ENCODE measurements around the gene NAXD.
A peak's percentile ranks its signal among the peaks of the same experiment; 100 is the strongest.

The NAXD gene

DNA sequence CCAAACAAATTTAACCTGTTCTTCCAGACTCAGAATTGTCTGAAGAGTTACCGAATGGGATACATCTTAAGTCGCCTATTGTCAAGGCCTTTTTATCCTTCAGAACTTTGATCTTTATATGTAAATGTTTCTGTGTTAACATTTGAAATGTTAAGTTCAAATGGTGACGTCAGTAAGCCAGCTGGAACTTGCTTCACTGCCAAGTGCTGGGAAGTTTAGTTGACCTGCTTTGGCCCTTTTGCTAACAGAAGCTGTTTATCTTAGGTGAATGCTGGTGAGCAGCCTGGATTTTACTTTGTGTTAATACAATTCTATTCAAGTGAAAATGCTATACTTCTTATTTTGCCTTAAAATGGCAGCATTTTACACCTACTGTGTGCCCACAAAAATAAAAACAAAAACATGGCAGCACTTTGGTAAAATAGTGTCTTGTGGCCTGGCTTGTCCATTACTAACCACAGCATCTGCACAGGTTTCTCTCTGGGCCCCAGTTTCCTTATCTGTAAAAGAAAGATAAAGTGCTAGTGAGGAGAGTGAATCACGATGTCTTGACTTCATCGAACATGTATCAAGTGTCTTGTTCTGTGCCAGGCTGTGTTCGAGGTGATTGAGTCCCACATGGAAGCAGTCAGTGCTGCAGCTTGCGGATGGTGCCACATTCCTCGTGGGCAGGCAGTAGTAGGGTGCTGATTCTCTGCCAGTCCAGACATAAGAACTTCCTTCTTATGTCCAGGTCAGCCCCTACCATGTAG, 2.2 kb downstream of the NAXD start:
- peaks cover 18% of the 10 kb centered on the region for H3K4me1 ChIP-seq (ENCODE audit: low read length)
- H3K9me3 ChIP-seq (ENCODE audit: insufficient read depth, low read length): no peaks in the 10 kb centered on the region
- H3K36me3 ChIP-seq (replicated peaks; ENCODE audit: low read depth, low read length): peaks cover 3% of the 10 kb centered on the region
- H4K20me1 ChIP-seq (ENCODE audit: insufficient read depth, low read length): peaks cover 47% of the 10 kb centered on the region
- no peak overlapping the region for H3K27ac ChIP-seq (ENCODE audit: low read length)
- H3K4me3 ChIP-seq (ENCODE audit: low read length): peak overlapping the region; percentile 93; the same call in 1 of the 2 replicates
- peaks cover 71% of the 10 kb centered on the region for H3K79me2 ChIP-seq (ENCODE audit: low read length)
- peak overlapping the region; percentile 79; the same call in 1 of the 2 replicates for H3K9ac ChIP-seq (ENCODE audit: low read length)
- no peaks in the 10 kb centered on the region for H3K27me3 ChIP-seq (ENCODE audit: low read depth, low read length)
- H2AFZ ChIP-seq (ENCODE audit: low read depth, low read length): no peak overlapping the region
- TF ChIP-seq EZH2phosphoT487 (IDR thresholded peaks at IDR 0.05; ENCODE audit: low read depth): no peak
- TF ChIP-seq, protein P1, sequence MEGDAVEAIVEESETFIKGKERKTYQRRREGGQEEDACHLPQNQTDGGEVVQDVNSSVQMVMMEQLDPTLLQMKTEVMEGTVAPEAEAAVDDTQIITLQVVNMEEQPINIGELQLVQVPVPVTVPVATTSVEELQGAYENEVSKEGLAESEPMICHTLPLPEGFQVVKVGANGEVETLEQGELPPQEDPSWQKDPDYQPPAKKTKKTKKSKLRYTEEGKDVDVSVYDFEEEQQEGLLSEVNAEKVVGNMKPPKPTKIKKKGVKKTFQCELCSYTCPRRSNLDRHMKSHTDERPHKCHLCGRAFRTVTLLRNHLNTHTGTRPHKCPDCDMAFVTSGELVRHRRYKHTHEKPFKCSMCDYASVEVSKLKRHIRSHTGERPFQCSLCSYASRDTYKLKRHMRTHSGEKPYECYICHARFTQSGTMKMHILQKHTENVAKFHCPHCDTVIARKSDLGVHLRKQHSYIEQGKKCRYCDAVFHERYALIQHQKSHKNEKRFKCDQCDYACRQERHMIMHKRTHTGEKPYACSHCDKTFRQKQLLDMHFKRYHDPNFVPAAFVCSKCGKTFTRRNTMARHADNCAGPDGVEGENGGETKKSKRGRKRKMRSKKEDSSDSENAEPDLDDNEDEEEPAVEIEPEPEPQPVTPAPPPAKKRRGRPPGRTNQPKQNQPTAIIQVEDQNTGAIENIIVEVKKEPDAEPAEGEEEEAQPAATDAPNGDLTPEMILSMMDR (IDR thresholded peaks at IDR 0.05; ENCODE audit: low read depth, low read length): no peak
- peak overlapping the region; percentile 93 for H3K4me2 ChIP-seq (ENCODE audit: low read length)

DNA sequence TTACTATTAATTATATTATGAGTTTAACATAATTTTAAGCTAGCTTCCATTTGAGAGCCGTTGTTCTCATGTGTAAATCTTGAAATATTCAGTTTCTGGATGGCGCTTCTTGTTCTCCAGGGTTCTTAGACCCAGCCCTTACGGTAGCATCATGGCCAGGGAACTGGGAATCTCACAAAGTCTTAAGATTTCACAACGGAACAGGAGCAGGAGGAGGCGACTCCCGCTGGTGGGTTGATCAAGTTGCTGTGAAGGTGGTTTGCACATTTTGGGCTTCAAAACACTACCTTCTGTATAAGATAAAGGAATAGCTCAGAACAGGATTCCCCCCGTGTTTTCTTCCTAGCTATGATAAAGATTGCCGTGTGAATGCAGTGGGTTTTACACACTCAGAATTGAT, 2.8 kb downstream of the NAXD start:
- H3K9me3 ChIP-seq (ENCODE audit: insufficient read depth, low read length): no peaks in the 10 kb centered on the region
- H3K36me3 ChIP-seq (replicated peaks; ENCODE audit: low read depth, low read length): peaks cover 10% of the 10 kb centered on the region
- TF ChIP-seq, protein P1 (IDR thresholded peaks at IDR 0.05; ENCODE audit: low read depth, low read length): no peak
- no peak for TF ChIP-seq EZH2phosphoT487 (IDR thresholded peaks at IDR 0.05; ENCODE audit: low read depth)
- H3K79me2 ChIP-seq (ENCODE audit: low read length): peaks cover 78% of the 10 kb centered on the region
- no peak overlapping the region for H3K4me3 ChIP-seq (ENCODE audit: low read length)
- peaks cover 54% of the 10 kb centered on the region for H4K20me1 ChIP-seq (ENCODE audit: insufficient read depth, low read length)
- no peak overlapping the region for H3K27ac ChIP-seq (ENCODE audit: low read length)
- H2AFZ ChIP-seq (ENCODE audit: low read depth, low read length): no peak overlapping the region
- H3K4me2 ChIP-seq (ENCODE audit: low read length): no peak overlapping the region
- no peak overlapping the region for H3K9ac ChIP-seq (ENCODE audit: low read length)
- H3K4me1 ChIP-seq (ENCODE audit: low read length): peaks cover 18% of the 10 kb centered on the region
- H3K27me3 ChIP-seq (ENCODE audit: low read depth, low read length): no peaks in the 10 kb centered on the region

DNA sequence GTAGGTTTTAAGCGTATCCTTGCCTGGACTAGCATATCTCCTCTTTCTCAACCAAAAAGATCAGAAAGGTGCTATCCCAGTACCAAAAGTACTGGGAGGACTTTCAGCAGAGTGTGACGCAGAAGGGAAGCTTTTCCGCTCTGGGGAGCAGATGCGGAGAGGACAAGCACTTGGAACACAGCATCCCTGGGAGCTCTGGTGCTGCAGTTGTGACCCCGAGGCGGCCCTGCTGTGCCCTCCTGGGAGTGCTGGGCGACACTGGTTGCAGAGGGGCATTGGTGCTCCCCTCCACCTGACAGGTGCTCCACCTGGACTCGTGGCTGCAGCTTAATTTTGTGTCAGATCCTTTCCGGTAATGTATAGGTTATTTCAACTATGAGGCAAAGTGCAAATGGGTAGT, 3.4 kb downstream of the NAXD start:
- TF ChIP-seq, protein P1 (IDR thresholded peaks at IDR 0.05; ENCODE audit: low read depth, low read length): no peak
- TF ChIP-seq EZH2phosphoT487 (IDR thresholded peaks at IDR 0.05; ENCODE audit: low read depth): no peak
- Histone ChIP-seq H3K9ac (ENCODE audit: low read length) (no peak overlapping the region), H3K36me3 (replicated peaks; ENCODE audit: low read depth, low read length) (peaks cover 10% of the 10 kb centered on the region), H3K4me3 (ENCODE audit: low read length) (no peak overlapping the region), H3K4me1 (ENCODE audit: low read length) (peaks cover 18% of the 10 kb centered on the region), H3K27ac (ENCODE audit: low read length) (no peak overlapping the region), H3K9me3 (ENCODE audit: insufficient read depth, low read length) (no peaks in the 10 kb centered on the region), H4K20me1 (ENCODE audit: insufficient read depth, low read length) (peaks cover 54% of the 10 kb centered on the region), H2AFZ (ENCODE audit: low read depth, low read length) (no peak overlapping the region), H3K4me2 (ENCODE audit: low read length) (no peak overlapping the region), H3K27me3 (ENCODE audit: low read depth, low read length) (no peaks in the 10 kb centered on the region), H3K79me2 (ENCODE audit: low read length) (peaks cover 84% of the 10 kb centered on the region)

DNA sequence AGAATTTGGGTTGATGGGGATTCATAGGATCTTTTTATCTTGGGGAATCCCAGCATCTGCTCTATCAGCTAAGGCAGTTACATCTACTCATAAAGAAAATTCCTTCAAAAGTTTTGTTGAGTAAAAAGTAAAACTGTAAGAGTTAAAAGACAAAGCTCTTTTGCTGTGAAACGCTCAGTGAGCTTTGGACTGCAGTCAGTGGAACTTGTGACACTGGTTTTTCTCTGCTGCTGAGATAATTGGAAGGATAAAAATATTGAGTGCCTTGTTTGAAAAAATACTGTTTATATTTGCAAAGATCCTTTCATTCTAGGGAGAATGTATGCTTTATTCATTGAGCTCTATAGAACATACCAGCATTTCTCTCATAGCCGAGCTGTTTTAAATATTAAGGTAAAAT, 5.3 kb downstream of the NAXD start:
- peaks cover 18% of the 10 kb centered on the region for H3K36me3 ChIP-seq (replicated peaks; ENCODE audit: low read depth, low read length)
- no peaks in the 10 kb centered on the region for H3K27me3 ChIP-seq (ENCODE audit: low read depth, low read length)
- no peaks in the 10 kb centered on the region for H3K9me3 ChIP-seq (ENCODE audit: insufficient read depth, low read length)
- TF ChIP-seq, protein P1 (IDR thresholded peaks at IDR 0.05; ENCODE audit: low read depth, low read length): no peak
- no peak for TF ChIP-seq EZH2phosphoT487 (IDR thresholded peaks at IDR 0.05; ENCODE audit: low read depth)
- no peak overlapping the region for H3K27ac ChIP-seq (ENCODE audit: low read length)
- no peak overlapping the region for H3K4me3 ChIP-seq (ENCODE audit: low read length)
- H3K4me1 ChIP-seq (ENCODE audit: low read length): peaks cover 13% of the 10 kb centered on the region
- no peak overlapping the region for H3K4me2 ChIP-seq (ENCODE audit: low read length)
- H3K79me2 ChIP-seq (ENCODE audit: low read length): peaks cover 100% of the 10 kb centered on the region
- no peak overlapping the region for H2AFZ ChIP-seq (ENCODE audit: low read depth, low read length)
- peaks cover 63% of the 10 kb centered on the region for H4K20me1 ChIP-seq (ENCODE audit: insufficient read depth, low read length)
- no peak overlapping the region for H3K9ac ChIP-seq (ENCODE audit: low read length)
